ENCODE data around the gene GABRE. TPM values are rescaled to one million over a fixed set of nuclear protein-coding genes. Genes with fewer than 3 reads are reported as not detected.

The GABRE gene
- total and polyA plus RNA-seq, 2 donors = 9.1 to 81.1 TPM

GRCh38 chrX:151981129-151981528 is 6.7 kb upstream of the GABRE start:
- DNase-seq (ENCODE audit: extremely low spot score) = no peak
- Histone ChIP-seq H3K4me1 (ENCODE audit: insufficient read depth) (no peaks in the 10 kb centered on the region), H3K27ac (ENCODE audit: low read depth) (no peak overlapping the region), H3K36me3 (ENCODE audit: insufficient read depth) (no peaks in the 10 kb centered on the region), H3K4me3 (ENCODE audit: low read depth, low read length) (no peak overlapping the region)
- WGBS = 47% methylated on average over 2 of the region's 2 CpGs

GRCh38 chrX:151977923-151978322 is 3.4 kb upstream of the GABRE start:
- Histone ChIP-seq H3K36me3 (ENCODE audit: insufficient read depth) (no peaks in the 10 kb centered on the region), H3K4me3 (ENCODE audit: low read depth, low read length) (no peak overlapping the region), H3K27ac (ENCODE audit: low read depth) (no peak overlapping the region), H3K4me1 (ENCODE audit: insufficient read depth) (no peaks in the 10 kb centered on the region)
- 77% methylated on average over 1 of the region's 1 CpG for WGBS
- DNase-seq (ENCODE audit: extremely low spot score) = no peak

GRCh38 chrX:151977009-151977408 is 2.5 kb upstream of the GABRE start:
- 34% methylated on average over 5 of the region's 5 CpGs for WGBS
- DNase-seq (ENCODE audit: extremely low spot score) = no peak
- no peak overlapping the region for H3K4me3 ChIP-seq (ENCODE audit: low read depth, low read length)
- no peak overlapping the region for H3K27ac ChIP-seq (ENCODE audit: low read depth)
- no peaks in the 10 kb centered on the region for H3K36me3 ChIP-seq (ENCODE audit: insufficient read depth)
- H3K4me1 ChIP-seq (ENCODE audit: insufficient read depth) = no peaks in the 10 kb centered on the region

- no peaks in the 10 kb centered on the region for H3K4me1 ChIP-seq (ENCODE audit: insufficient read depth)
- DNase-seq (ENCODE audit: extremely low spot score) = no peak
- H3K36me3 ChIP-seq (ENCODE audit: insufficient read depth) = no peaks in the 10 kb centered on the region
- H3K4me3 ChIP-seq (ENCODE audit: low read depth, low read length) = no peak overlapping the region
- no peak overlapping the region for H3K27ac ChIP-seq (ENCODE audit: low read depth)
- WGBS = 88% methylated on average over 5 of the region's 5 CpGs
These were observed 1.3 kb upstream of the GABRE start for GRCh38 chrX:151975736-151976275.

- no peak for DNase-seq (ENCODE audit: extremely low spot score)
- Histone ChIP-seq H3K4me3 (ENCODE audit: low read depth, low read length) (no peak overlapping the region), H3K27ac (ENCODE audit: low read depth) (no peak overlapping the region), H3K36me3 (ENCODE audit: insufficient read depth) (no peaks in the 10 kb centered on the region), H3K4me1 (ENCODE audit: insufficient read depth) (no peaks in the 10 kb centered on the region)
- WGBS = 62% methylated on average over 8 of the region's 8 CpGs
These were observed 735 bp upstream of the GABRE start for GRCh38 chrX:151975228-151975593.

- 7% methylated on average over 21 of the region's 21 CpGs for WGBS
- no peak for DNase-seq (ENCODE audit: extremely low spot score)
- H3K36me3 ChIP-seq (ENCODE audit: insufficient read depth) = peaks cover 3% of the 10 kb centered on the region
- peak overlapping the region; percentile 73 for H3K4me3 ChIP-seq (ENCODE audit: low read depth, low read length)
- H3K4me1 ChIP-seq (ENCODE audit: insufficient read depth) = no peaks in the 10 kb centered on the region
- peak overlapping the region; percentile 50 for H3K27ac ChIP-seq (ENCODE audit: low read depth)
These were observed 583 bp downstream of the GABRE start for GRCh38 chrX:151973851-151974335.

- Histone ChIP-seq H3K27ac (ENCODE audit: low read depth) (no peak overlapping the region), H3K4me3 (ENCODE audit: low read depth, low read length) (peak overlapping the region; percentile 73), H3K36me3 (ENCODE audit: insufficient read depth) (peaks cover 4% of the 10 kb centered on the region), H3K4me1 (ENCODE audit: insufficient read depth) (no peaks in the 10 kb centered on the region)
- WGBS = 44% methylated on average over 4 of the region's 4 CpGs
- DNase-seq (ENCODE audit: extremely low spot score) = no peak
These were observed 1.3 kb downstream of the GABRE start for GRCh38 chrX:151973060-151973661.

GRCh38 chrX:151970661-151971060 is 3.8 kb downstream of the GABRE start:
- 36% methylated on average over 6 of the region's 6 CpGs for WGBS
- Histone ChIP-seq H3K27ac (ENCODE audit: low read depth) (no peak overlapping the region), H3K36me3 (ENCODE audit: insufficient read depth) (peaks cover 4% of the 10 kb centered on the region), H3K4me1 (ENCODE audit: insufficient read depth) (no peaks in the 10 kb centered on the region), H3K4me3 (ENCODE audit: low read depth, low read length) (no peak overlapping the region)
- DNase-seq (ENCODE audit: extremely low spot score) = no peak

- peaks cover 4% of the 10 kb centered on the region for H3K36me3 ChIP-seq (ENCODE audit: insufficient read depth)
- no peaks in the 10 kb centered on the region for H3K4me1 ChIP-seq (ENCODE audit: insufficient read depth)
- DNase-seq (ENCODE audit: extremely low spot score) = no peak
- WGBS = 82% methylated on average over 7 of the region's 7 CpGs
- no peak overlapping the region for H3K4me3 ChIP-seq (ENCODE audit: low read depth, low read length)
- no peak overlapping the region for H3K27ac ChIP-seq (ENCODE audit: low read depth)
These were observed 4.4 kb downstream of the GABRE start for GRCh38 chrX:151970027-151970426.

- DNase-seq (ENCODE audit: extremely low spot score) = no peak
- Histone ChIP-seq H3K4me3 (ENCODE audit: low read depth, low read length) (no peak overlapping the region), H3K4me1 (ENCODE audit: insufficient read depth) (no peaks in the 10 kb centered on the region), H3K36me3 (ENCODE audit: insufficient read depth) (peaks cover 4% of the 10 kb centered on the region), H3K27ac (ENCODE audit: low read depth) (no peak overlapping the region)
- WGBS = 91% methylated on average over 6 of the region's 6 CpGs
These were observed 8.2 kb downstream of the GABRE start for GRCh38 chrX:151966236-151966635.

- no peak overlapping the region for H3K4me3 ChIP-seq (ENCODE audit: low read depth, low read length)
- no peaks in the 10 kb centered on the region for H3K36me3 ChIP-seq (ENCODE audit: insufficient read depth)
- WGBS = 96% methylated on average over 5 of the region's 5 CpGs
- H3K4me1 ChIP-seq (ENCODE audit: insufficient read depth) = no peaks in the 10 kb centered on the region
- DNase-seq (ENCODE audit: extremely low spot score) = no peak
- no peak overlapping the region for H3K27ac ChIP-seq (ENCODE audit: low read depth)
These were observed 12.4 kb downstream of the GABRE start for GRCh38 chrX:151962034-151962433.

- DNase-seq (ENCODE audit: extremely low spot score) = no peak
- Histone ChIP-seq H3K27ac (ENCODE audit: low read depth) (no peak overlapping the region), H3K36me3 (ENCODE audit: insufficient read depth) (peaks cover 2% of the 10 kb centered on the region), H3K4me1 (ENCODE audit: insufficient read depth) (no peaks in the 10 kb centered on the region), H3K4me3 (ENCODE audit: low read depth, low read length) (no peak overlapping the region)
- 97% methylated on average over 4 of the region's 4 CpGs for WGBS
These were observed 16.4 kb downstream of the GABRE start for GRCh38 chrX:151958101-151958500.

GRCh38 chrX:151954730-151955129 is 19.7 kb downstream of the GABRE start:
- DNase-seq (ENCODE audit: extremely low spot score) = no peak
- Histone ChIP-seq H3K27ac (ENCODE audit: low read depth) (no peak overlapping the region), H3K4me3 (ENCODE audit: low read depth, low read length) (no peak overlapping the region), H3K4me1 (ENCODE audit: insufficient read depth) (no peaks in the 10 kb centered on the region), H3K36me3 (ENCODE audit: insufficient read depth) (peaks cover 4% of the 10 kb centered on the region)
- WGBS = 96% methylated on average over 15 of the region's 15 CpGs

- no peak overlapping the region for H3K4me3 ChIP-seq (ENCODE audit: low read depth, low read length)
- no peak overlapping the region for H3K27ac ChIP-seq (ENCODE audit: low read depth)
- no peaks in the 10 kb centered on the region for H3K4me1 ChIP-seq (ENCODE audit: insufficient read depth)
- no peak for DNase-seq (ENCODE audit: extremely low spot score)
- no peaks in the 10 kb centered on the region for H3K36me3 ChIP-seq (ENCODE audit: insufficient read depth)
These were observed 36.3 kb downstream of the GABRE start for GRCh38 chrX:151938172-151938571.

All from urinary bladder (tissue), 4 donors.